AG09309 (cell line): ENCODE data around the gene PTPRN2.
A peak's percentile ranks its signal among the peaks of the same experiment; 100 is the strongest.

Source experiments
- DNase-seq: peaks from one replicate; pipeline ENCODE4 v3.0.0-alpha.2; 2010; ENCODE audit warnings: low read depth
- H3K4me3 ChIP-seq: 2 replicates; pipeline ENCODE4 v1.5.1; 2011; ENCODE audit warnings: mild to moderate bottlenecking, low read depth, low read length, moderate library complexity; ENCODE audit not compliant: control insufficient read depth
- CTCF ChIP-seq: IDR thresholded peaks from 2 replicates; pipeline ENCODE4 v1.5.1; 2011; ENCODE audit warnings: mild to moderate bottlenecking, low read depth, low read length, inconsistent platforms; ENCODE audit not compliant: insufficient read depth, control insufficient read depth; ENCODE audit errors: missing control alignments

Gene PTPRN2

DNA sequence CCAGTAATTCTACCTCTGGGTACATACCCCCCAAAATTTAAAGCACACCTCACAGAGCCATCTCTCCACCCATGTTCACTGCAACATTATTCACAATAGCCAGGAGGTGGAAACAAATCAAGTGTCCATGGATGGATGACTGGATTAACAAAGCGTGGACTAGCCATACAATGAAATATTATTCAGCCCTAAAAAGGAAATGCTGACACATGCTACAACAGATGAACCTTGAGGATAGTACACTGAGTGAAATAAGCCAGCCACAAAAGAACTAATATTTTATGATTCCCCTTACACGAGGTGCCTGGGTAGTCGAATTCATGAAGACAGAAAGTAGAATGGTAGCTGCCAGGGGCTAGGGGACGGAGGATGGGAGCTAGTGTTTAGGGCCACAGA lies 31.1 kb upstream of the PTPRN2 start:
- H3K4me3 ChIP-seq: no peak overlapping the region
- no peak for DNase-seq
- TF ChIP-seq CTCF: no peak

DNA sequence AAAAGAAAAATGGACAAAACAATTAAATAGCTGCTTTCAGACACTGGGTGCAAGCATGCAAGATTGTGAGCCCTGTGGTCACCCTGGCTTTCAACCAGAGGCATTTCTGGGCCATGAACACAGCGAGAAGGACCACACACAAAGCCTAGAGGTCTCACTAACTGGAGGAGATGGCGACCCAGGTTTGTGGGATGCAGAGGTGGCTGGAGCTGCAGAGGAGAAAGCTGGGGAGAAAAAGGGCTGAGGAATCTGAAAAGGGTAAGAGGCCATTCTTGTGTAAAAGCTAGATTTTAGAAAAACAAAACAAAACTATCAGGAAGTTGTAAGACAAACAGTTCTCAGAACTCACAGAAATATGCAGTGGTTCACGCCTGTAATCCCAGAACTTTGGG lies 30.1 kb upstream of the PTPRN2 start:
- TF ChIP-seq CTCF: no peak
- no peak overlapping the region for H3K4me3 ChIP-seq
- no peak for DNase-seq

DNA sequence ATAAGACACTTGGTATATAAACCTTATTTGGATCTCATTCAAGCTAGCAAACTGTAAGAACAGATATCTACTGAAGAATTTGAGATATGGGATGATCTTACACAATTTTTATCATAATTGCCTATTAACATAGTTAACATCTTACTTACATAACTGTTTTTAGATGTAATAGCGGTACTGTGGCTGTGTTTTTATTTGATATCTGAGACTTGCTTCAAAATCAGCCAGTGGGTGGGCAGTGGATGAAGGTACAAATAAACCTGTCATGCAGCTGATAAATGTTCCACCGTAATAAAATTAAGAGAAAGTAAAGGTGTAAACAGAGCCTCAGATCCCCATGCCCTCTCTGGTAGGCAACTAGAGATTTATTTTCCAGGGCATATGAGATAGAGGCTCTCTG lies 28.4 kb upstream of the PTPRN2 start:
- no peak for DNase-seq
- no peak for TF ChIP-seq CTCF
- H3K4me3 ChIP-seq: no peak overlapping the region

- DNase-seq: peak; percentile 35
- H3K4me3 ChIP-seq: no peak overlapping the region
- no peak for TF ChIP-seq CTCF
Observed at GRCh38 chr7:158614700-158615099, 27.1 kb upstream of the PTPRN2 start.

- H3K4me3 ChIP-seq: no peak overlapping the region
- TF ChIP-seq CTCF: no peak
- DNase-seq: no peak
Observed at GRCh38 chr7:158613481-158613880, 25.9 kb upstream of the PTPRN2 start.

GRCh38 chr7:158612546-158612945 lies 24.9 kb upstream of the PTPRN2 start:
- no peak overlapping the region for H3K4me3 ChIP-seq
- no peak for DNase-seq
- no peak for TF ChIP-seq CTCF

DNA sequence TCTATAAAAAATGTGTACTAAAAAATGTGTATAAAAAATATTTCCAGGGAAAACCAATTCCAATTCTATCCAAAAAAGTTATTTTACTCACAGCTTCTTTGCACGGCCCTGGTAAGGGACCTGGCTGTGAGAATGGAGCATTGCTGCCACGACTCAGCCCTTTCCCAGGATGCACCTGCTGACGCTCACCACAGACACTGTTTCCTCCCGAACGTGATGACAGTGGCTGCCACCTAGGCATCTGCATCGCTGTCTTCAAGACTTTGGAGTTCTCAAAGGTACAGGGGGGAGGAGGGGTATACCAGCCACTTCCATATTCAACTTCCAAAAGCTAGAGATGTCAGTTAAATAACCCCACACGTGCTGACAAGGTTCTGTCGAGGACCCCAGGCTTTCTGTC lies 23.9 kb upstream of the PTPRN2 start:
- no peak for DNase-seq
- H3K4me3 ChIP-seq: no peak overlapping the region
- TF ChIP-seq CTCF: no peak
